ENCODE data around the gene BIN2. TPM values are rescaled to one million over a fixed set of nuclear protein-coding genes. Genes with fewer than 3 reads are reported as not detected.
"Not testable (repeated sequence)": the region's sequence is repeated elsewhere in the genome, so short reads cannot be mapped to it uniquely, and the experiment has no call there.

Gene BIN2
- total RNA-seq, 1 experiment from 2014 or later: not detected

- TF ChIP-seq CTCF (conservative IDR thresholded peaks at IDR 0.05; ENCODE audit: low read depth, low read length) (no peak), EZH2 (IDR thresholded peaks at IDR 0.05; ENCODE audit: borderline replicate concordance, low read depth, low read length, poor library complexity, severe bottlenecking) (no peak)
- ChIA-PET CTCF (no interaction called here), POLR2A (ENCODE audit: low non-redundant PET) (no interaction called here)
- Histone ChIP-seq H3K27ac (ENCODE audit: low read depth, low read length, poor library complexity, severe bottlenecking) (no peak overlapping the region), H3K36me3 (ENCODE audit: insufficient read depth, low read length, poor library complexity, severe bottlenecking) (no peaks in the 10 kb centered on the region), H3K9me3 (ENCODE audit: low read depth, low read length, poor library complexity, severe bottlenecking) (no peaks in the 10 kb centered on the region), H3K27me3 (replicated peaks; ENCODE audit: insufficient read depth, low read depth, low read length, poor library complexity) (no peaks in the 10 kb centered on the region), H3K4me3 (ENCODE audit: low read depth, low read length, poor library complexity, severe bottlenecking) (no peak overlapping the region), H3K4me1 (ENCODE audit: insufficient read depth, low read length, poor library complexity, severe bottlenecking) (no peaks in the 10 kb centered on the region)
- intact Hi-C loops (cut with micrococcal nuclease; ENCODE audit: unreplicated experiment): no loop called here
- DNase-seq (ENCODE audit: low spot score): no peak
- BruUV-seq (replicated peaks): no TSS peak
Observed at GRCh38 chr12:51285843-51286242, 38.1 kb downstream of the BIN2 start.

- ChIA-PET CTCF (no interaction called here), POLR2A (ENCODE audit: low non-redundant PET) (no interaction called here)
- DNase-seq (ENCODE audit: low spot score): no peak
Observed at GRCh38 chr12:51281202-51281924, 42.6 kb downstream of the BIN2 start.

GRCh38 chr12:51275088-51275487 is 48.9 kb downstream of the BIN2 start:
- Histone ChIP-seq H3K4me1 (ENCODE audit: insufficient read depth, low read length, poor library complexity, severe bottlenecking) (peaks cover 5% of the 10 kb centered on the region), H3K9me3 (ENCODE audit: low read depth, low read length, poor library complexity, severe bottlenecking) (no peaks in the 10 kb centered on the region), H3K4me3 (ENCODE audit: low read depth, low read length, poor library complexity, severe bottlenecking) (no peak overlapping the region), H3K27ac (ENCODE audit: low read depth, low read length, poor library complexity, severe bottlenecking) (no peak overlapping the region), H3K27me3 (replicated peaks; ENCODE audit: insufficient read depth, low read depth, low read length, poor library complexity) (no peaks in the 10 kb centered on the region), H3K36me3 (ENCODE audit: insufficient read depth, low read length, poor library complexity, severe bottlenecking) (no peaks in the 10 kb centered on the region)
- CTCF ChIA-PET: no interaction called here
- BruUV-seq (replicated peaks): no TSS peak
- TF ChIP-seq CTCF (conservative IDR thresholded peaks at IDR 0.05; ENCODE audit: low read depth, low read length): no peak
- TF ChIP-seq EZH2 (IDR thresholded peaks at IDR 0.05; ENCODE audit: borderline replicate concordance, low read depth, low read length, poor library complexity, severe bottlenecking): no peak
- POLR2A ChIA-PET (ENCODE audit: low non-redundant PET): no interaction called here
- DNase-seq (ENCODE audit: low spot score): no peak
- intact Hi-C loops (cut with micrococcal nuclease; ENCODE audit: unreplicated experiment): no loop called here

More at GRCh38 chr12:51281202-51281924, 42.6 kb downstream of the BIN2 start:
- Histone ChIP-seq H3K27ac (ENCODE audit: low read depth, low read length, poor library complexity, severe bottlenecking) (no peak overlapping the region), H3K27me3 (replicated peaks; ENCODE audit: insufficient read depth, low read depth, low read length, poor library complexity) (no peaks in the 10 kb centered on the region), H3K9me3 (ENCODE audit: low read depth, low read length, poor library complexity, severe bottlenecking) (no peaks in the 10 kb centered on the region), H3K4me1 (ENCODE audit: insufficient read depth, low read length, poor library complexity, severe bottlenecking) (no peaks in the 10 kb centered on the region), H3K36me3 (ENCODE audit: insufficient read depth, low read length, poor library complexity, severe bottlenecking) (no peaks in the 10 kb centered on the region), H3K4me3 (ENCODE audit: low read depth, low read length, poor library complexity, severe bottlenecking) (no peak overlapping the region)
- no peak for TF ChIP-seq EZH2 (IDR thresholded peaks at IDR 0.05; ENCODE audit: borderline replicate concordance, low read depth, low read length, poor library complexity, severe bottlenecking)
- TF ChIP-seq CTCF (conservative IDR thresholded peaks at IDR 0.05; ENCODE audit: low read depth, low read length): no peak
- intact Hi-C loops (cut with micrococcal nuclease; ENCODE audit: unreplicated experiment): no loop called here
- no TSS peak for BruUV-seq (replicated peaks)

GRCh38 chr12:51272810-51273209 is 51.2 kb downstream of the BIN2 start:
- H3K36me3 ChIP-seq (ENCODE audit: insufficient read depth, low read length, poor library complexity, severe bottlenecking); BruUV-seq (replicated peaks); intact Hi-C loops (cut with micrococcal nuclease; ENCODE audit: unreplicated experiment); H3K4me1 ChIP-seq (ENCODE audit: insufficient read depth, low read length, poor library complexity, severe bottlenecking); H3K27ac ChIP-seq (ENCODE audit: low read depth, low read length, poor library complexity, severe bottlenecking); H3K4me3 ChIP-seq (ENCODE audit: low read depth, low read length, poor library complexity, severe bottlenecking); H3K9me3 ChIP-seq (ENCODE audit: low read depth, low read length, poor library complexity, severe bottlenecking); H3K27me3 ChIP-seq (replicated peaks; ENCODE audit: insufficient read depth, low read depth, low read length, poor library complexity); POLR2A ChIA-PET (ENCODE audit: low non-redundant PET); DNase-seq (ENCODE audit: low spot score); CTCF ChIA-PET: not testable (repeated sequence)
